NCI-H2196 (cell line): ENCODE measurements around the gene ANKS6.

ENCODE experiments used
- DNase-seq: peaks from one replicate; lab custom pipeline; 2025; ENCODE audit not compliant: unreplicated experiment; lab: John Stamatoyannopoulos, UW

The ANKS6 gene

GRCh38 chr9:98791608-98792490, 4.5 kb downstream of the ANKS6 start:
- no peak for DNase-seq

GRCh38 chr9:98790842-98791607, 5.3 kb downstream of the ANKS6 start:
- peak; percentile 43 for DNase-seq

GRCh38 chr9:98790134-98790841, 6.1 kb downstream of the ANKS6 start:
- no peak for DNase-seq

- DNase-seq, result no peak
Measured at GRCh38 chr9:98789483-98790133, 6.7 kb downstream of the ANKS6 start.

- no peak for DNase-seq
Measured at GRCh38 chr9:98787766-98788335, 8.5 kb downstream of the ANKS6 start.

GRCh38 chr9:98786750-98787510, 9.4 kb downstream of the ANKS6 start:
- no peak for DNase-seq

- no peak for DNase-seq
Measured at GRCh38 chr9:98784831-98785806, 11.2 kb downstream of the ANKS6 start.

GRCh38 chr9:98783518-98784226, 12.7 kb downstream of the ANKS6 start:
- DNase-seq, result no peak

GRCh38 chr9:98781588-98782383, 14.6 kb downstream of the ANKS6 start:
- no peak for DNase-seq

- no peak for DNase-seq
Measured at GRCh38 chr9:98780059-98780749, 16.2 kb downstream of the ANKS6 start.

GRCh38 chr9:98778711-98779530, 17.4 kb downstream of the ANKS6 start:
- DNase-seq, result no peak

GRCh38 chr9:98778251-98778650, 18.1 kb downstream of the ANKS6 start:
- no peak for DNase-seq

GRCh38 chr9:98777618-98778017, 18.7 kb downstream of the ANKS6 start:
- DNase-seq, result no peak

- peak; percentile 34 for DNase-seq
Measured at GRCh38 chr9:98775831-98776441, 20.4 kb downstream of the ANKS6 start.

GRCh38 chr9:98774746-98775145, 21.6 kb downstream of the ANKS6 start:
- no peak for DNase-seq
